Endothelial cell of umbilical vein (primary cell): ENCODE data around the gene PLEKHA3. TPM values are rescaled to one million over a fixed set of nuclear protein-coding genes. Genes with fewer than 3 reads are reported as not detected.

Experiments
- BruUV-seq: library from RNA; stranded (reverse); fragments of 400-500 nt; replicated peaks from 2 replicates; lab custom pipeline; 2021; lab: Mats Ljungman, UMichigan
- CTCF ChIA-PET: fragments of 300-600, 350-600 bp; sonication (Branson Sonifier 250); formaldehyde crosslinking; loops from one replicate; lab custom pipeline; 2021; ENCODE audit warnings: antibody characterized with exemption, inconsistent platforms; lab: Charles Lee
- POLR2A ChIA-PET: fragments of 300-600, 350-600 bp; sonication (Branson Sonifier 250); formaldehyde crosslinking; loops from one replicate; lab custom pipeline; 2021; ENCODE audit warnings: antibody characterized with exemption, inconsistent platforms; lab: Charles Lee
- DNase-seq: peaks from one replicate; pipeline ENCODE4 v3.0.0-alpha.2; 2011; ENCODE audit warnings: low read depth, low spot score
- FAIRE-seq: peaks from 2 replicates; lab custom pipeline; 2011; peaks lifted over from hg19 to GRCh38; lab: Jason Lieb, UNC
- H2AFZ ChIP-seq: 2 replicates; pipeline ENCODE4 v1.6.0; 2012; ENCODE audit warnings: low read depth, low read length, control low read depth, inconsistent platforms
- H3K27ac ChIP-seq: 2 replicates; pipeline ENCODE4 v1.5.1; 2011; ENCODE audit warnings: low read depth, mild to moderate bottlenecking, control low read depth, low read length, moderate library complexity; ENCODE audit not compliant: insufficient read depth
- H3K27me3 ChIP-seq, 2 experiments: 2 replicates each; pipeline versions ENCODE4 v1.6.0 to v1.6.1; 2011; ENCODE audit warnings: low read length in 2 of 2, mixed read lengths in 1 of 2; ENCODE audit not compliant: control insufficient read depth in 2 of 2, insufficient read depth in 2 of 2
- H3K36me3 ChIP-seq, 2 experiments: 2 replicates in 1 of 2; 3 replicates in 1 of 2; pipeline ENCODE4 v1.5.1; 2011; ENCODE audit warnings: low read length in 2 of 2, mild to moderate bottlenecking in 1 of 2, moderate library complexity in 1 of 2; ENCODE audit not compliant: control insufficient read depth in 2 of 2, insufficient read depth in 2 of 2; ENCODE audit errors: extremely low read depth in 1 of 2
- H3K4me1 ChIP-seq: 3 replicates; pipeline ENCODE4 v1.5.1; 2011; ENCODE audit warnings: mild to moderate bottlenecking, low read length; ENCODE audit not compliant: control insufficient read depth, insufficient read depth; ENCODE audit errors: extremely low read depth
- H3K4me2 ChIP-seq: 2 replicates; pipeline ENCODE4 v1.6.1; 2011; ENCODE audit warnings: low read length, control low read depth, mixed read lengths; ENCODE audit not compliant: insufficient read depth
- H3K4me3 ChIP-seq, 3 experiments: fragments of 200-600 bp in 1 of 3; sonication (generic), shearing (Covaris generic) in 1 of 3; replicated peaks in 1 of 3; 2 replicates each; pipeline ENCODE4 v1.5.1; 2011 to 2016; ENCODE audit warnings: control low read depth in 3 of 3, low read length in 3 of 3, mild to moderate bottlenecking in 2 of 3, inconsistent platforms in 1 of 3, low read depth in 1 of 3, moderate library complexity in 1 of 3; ENCODE audit not compliant: insufficient read depth in 1 of 3
- H3K79me2 ChIP-seq: 2 replicates; pipeline ENCODE4 v1.6.0; 2012; ENCODE audit warnings: low read length, inconsistent platforms; ENCODE audit not compliant: control insufficient read depth, insufficient read depth
- H3K9ac ChIP-seq: replicated peaks from 2 replicates; pipeline ENCODE3; 2011; ENCODE audit warnings: low read length, control low read depth; ENCODE audit not compliant: insufficient read depth; ENCODE audit errors: extremely low read depth
- H3K9me1 ChIP-seq: replicated peaks from 3 replicates; pipeline ENCODE4 v1.6.0; 2011; ENCODE audit warnings: mild to moderate bottlenecking, low read length; ENCODE audit not compliant: control insufficient read depth, insufficient read depth; ENCODE audit errors: extremely low read depth
- H3K9me3 ChIP-seq: replicated peaks from 2 replicates; pipeline ENCODE4 v1.5.1; 2012; ENCODE audit warnings: low read length, inconsistent platforms; ENCODE audit not compliant: control insufficient read depth, insufficient read depth
- H4K20me1 ChIP-seq: replicated peaks from 2 replicates; pipeline ENCODE3; 2011; ENCODE audit warnings: mild to moderate bottlenecking, low read length; ENCODE audit not compliant: control insufficient read depth, insufficient read depth; ENCODE audit errors: extremely low read depth
- CTCF ChIP-seq, 2 donors: IDR thresholded peaks; 1 replicate in 1 of 2; 2 replicates in 1 of 2; pipeline ENCODE4 v1.5.1; 2011; ENCODE audit warnings: low read length in 2 of 2, mild to moderate bottlenecking in 2 of 2, moderate library complexity in 2 of 2, control low read depth in 1 of 2, inconsistent platforms in 1 of 2, low read depth in 1 of 2; ENCODE audit not compliant: insufficient read depth in 1 of 2; ENCODE audit errors: extremely low read depth in 1 of 2
- EZH2 ChIP-seq: IDR thresholded peaks from 2 replicates; pipeline ENCODE4 v1.6.1; 2012; ENCODE audit warnings: borderline replicate concordance, low read depth, mild to moderate bottlenecking, moderate library complexity, low read length, inconsistent platforms; ENCODE audit not compliant: severe bottlenecking
- FOS ChIP-seq: IDR thresholded peaks from 2 replicates; pipeline ENCODE4 v1.6.1; 2011; ENCODE audit warnings: mild to moderate bottlenecking, low read length, moderate library complexity, borderline replicate concordance; ENCODE audit not compliant: insufficient read depth
- GATA2 ChIP-seq: IDR thresholded peaks from 2 replicates; pipeline ENCODE4 v1.7.0; 2011; ENCODE audit warnings: low read depth, mild to moderate bottlenecking, moderate library complexity, mixed read lengths, low read length; ENCODE audit not compliant: insufficient read length, insufficient read depth
- JUN ChIP-seq: IDR thresholded peaks from 2 replicates; pipeline ENCODE4 v1.6.1; 2011; ENCODE audit warnings: borderline replicate concordance, low read depth; ENCODE audit not compliant: insufficient read length, insufficient read depth
- MAX ChIP-seq: IDR thresholded peaks from 2 replicates; pipeline ENCODE4 v1.6.1; 2011; ENCODE audit not compliant: insufficient read depth, insufficient read length
- MYC ChIP-seq: IDR thresholded peaks from one replicate; pipeline ENCODE4 v1.6.1; 2011; ENCODE audit warnings: mild to moderate bottlenecking, low read depth, low read length
- POLR2A ChIP-seq: IDR thresholded peaks from 2 replicates; pipeline ENCODE4 v1.6.1; 2012; ENCODE audit warnings: low read depth, mild to moderate bottlenecking, control low read depth, low read length
- POLR2AphosphoS5 ChIP-seq: IDR thresholded peaks from 2 replicates; pipeline ENCODE4 v1.6.1; 2012; ENCODE audit warnings: low read depth, mild to moderate bottlenecking, control low read depth, low read length, moderate library complexity; ENCODE audit not compliant: insufficient read depth
- dilution Hi-C: fragments of 300-500 bp; cut with MboI; formaldehyde crosslinking; loops from one replicate; pipeline ENCODE4 v1.15.0; 2019; ENCODE audit warnings: low sequenced_read_pairs; ENCODE audit not compliant: extremely low pct_ligation_motif_present
- intact Hi-C: fragments of 100-400 bp; cut with micrococcal nuclease; formaldehyde crosslinking; loops from one replicate; pipeline ENCODE4 v1.10.0; 2022
- polyA plus RNA-seq, 4 experiments: library from polyadenylated mRNA; depleted of rRNA in 3 of 4; stranded (reverse) in 3 of 4; unstranded in 1 of 4; fragments of >200 nt; gene quantifications; 2 replicates each; pipeline versions ENCODE4 v1.2.1 to v1.2.3, GENCODE V29; 2011 to 2012; ENCODE audit warnings: missing spikeins in 1 of 4
- total RNA-seq: library from RNA; stranded (reverse); gene quantifications from 2 replicates; pipeline ENCODE4 v1.2.3, GENCODE V29; 2021

The PLEKHA3 gene
- total and polyA plus RNA-seq, 2 donors (not counting 3 experiments of a cell fraction or from before 2014, with no cell fraction given): 4.1 to 24.6 TPM

GRCh38 chr2:178491612-178492011 lies 11.4 kb downstream of the PLEKHA3 start:
- dilution Hi-C loops (no loop called here), intact Hi-C loops (no loop called here)
- FAIRE-seq (no peak), DNase-seq (no peak)
- ChIA-PET CTCF (interaction anchor here (1.2 to 1.5 kb wide), 2 partner anchors 26 to 360 kb away, joined by 3 to 4 read pairs; no protein-coding TSS in a partner anchor), POLR2A (no interaction called here)
- no peak overlapping the region for H3K9ac ChIP-seq
- no TSS peak for BruUV-seq
- H2AFZ ChIP-seq: no peak overlapping the region
- H4K20me1 ChIP-seq: no peaks in the 10 kb centered on the region
- H3K36me3 ChIP-seq: peaks cover 9 to 18% of the 10 kb centered on the region in 2 experiments
- H3K27me3 ChIP-seq: no peaks in the 10 kb centered on the region
- H3K9me3 ChIP-seq: no peaks in the 10 kb centered on the region
- no peak overlapping the region for H3K4me3 ChIP-seq
- TF ChIP-seq MYC: no peak
- no peak for TF ChIP-seq FOS
- TF ChIP-seq POLR2A: no peak
- TF ChIP-seq MAX: no peak
- no peak for TF ChIP-seq POLR2AphosphoS5
- no peak for TF ChIP-seq GATA2
- no peak for TF ChIP-seq CTCF (IDR thresholded peaks at IDR 0.05; ENCODE audit: extremely low read depth in 1 of 2, insufficient read depth in 1 of 2, low read depth in 1 of 2, low read length in 2 of 2)
- no peak for TF ChIP-seq JUN
- TF ChIP-seq EZH2: no peak
- no peak overlapping the region for H3K27ac ChIP-seq
- H3K4me2 ChIP-seq: no peak overlapping the region
- H3K79me2 ChIP-seq: peaks cover 14% of the 10 kb centered on the region
- no peaks in the 10 kb centered on the region for H3K4me1 ChIP-seq
- no peaks in the 10 kb centered on the region for H3K9me1 ChIP-seq
